ENCODE measurements around the gene RPS6KB2. TPM values are rescaled to one million over a fixed set of nuclear protein-coding genes. Genes with fewer than 3 reads are reported as not detected.

RPS6KB2 gene
- polyA plus RNA-seq, 1 donor from 2014 or later, result 92.8 TPM

- Histone ChIP-seq H2AFZ (ENCODE audit: low read depth, low read length) (no peak overlapping the region), H3K9ac (ENCODE audit: low read length) (no peak overlapping the region)
These were observed 45.8 kb upstream of the RPS6KB2 start for GRCh38 chr11:67382276-67383136.

DNA sequence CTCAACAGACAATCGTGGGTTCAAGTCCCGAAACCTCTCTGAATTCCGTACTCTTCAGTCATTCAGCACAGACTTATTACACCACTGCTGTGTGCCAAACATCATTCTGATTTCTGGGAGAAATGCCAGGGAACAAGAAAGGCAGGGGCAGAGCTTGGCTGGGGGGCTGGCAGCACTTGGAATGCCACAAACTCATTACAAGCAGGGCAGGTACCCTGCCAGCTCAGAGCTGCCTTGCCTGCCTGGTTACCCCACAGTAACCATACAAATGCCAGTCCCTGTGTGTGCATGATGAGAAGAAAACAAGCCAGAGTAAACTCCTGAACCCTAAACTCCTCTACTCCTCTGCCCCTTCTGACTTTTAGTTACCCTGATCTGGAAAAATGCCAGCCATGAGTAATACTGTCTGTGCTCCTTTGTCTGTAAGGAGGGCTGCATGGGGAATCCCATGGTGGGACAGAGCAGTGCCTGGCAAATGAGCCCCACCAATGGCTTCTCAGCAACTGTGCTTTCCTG lies 43.4 kb upstream of the RPS6KB2 start:
- H3K27ac ChIP-seq (ENCODE audit: low read length), result no peak overlapping the region

More at GRCh38 chr11:67382276-67383136, 45.8 kb upstream of the RPS6KB2 start:
- no peak for TF ChIP-seq POLR2AphosphoS5 (IDR thresholded peaks at IDR 0.05)
- peak; percentile 94 for TF ChIP-seq RAD21 (conservative IDR thresholded peaks at IDR 0.05)
- peak; percentile 90 for TF ChIP-seq SMC3 (conservative IDR thresholded peaks at IDR 0.05; ENCODE audit: poor library complexity)
- TF ChIP-seq, protein P1, sequence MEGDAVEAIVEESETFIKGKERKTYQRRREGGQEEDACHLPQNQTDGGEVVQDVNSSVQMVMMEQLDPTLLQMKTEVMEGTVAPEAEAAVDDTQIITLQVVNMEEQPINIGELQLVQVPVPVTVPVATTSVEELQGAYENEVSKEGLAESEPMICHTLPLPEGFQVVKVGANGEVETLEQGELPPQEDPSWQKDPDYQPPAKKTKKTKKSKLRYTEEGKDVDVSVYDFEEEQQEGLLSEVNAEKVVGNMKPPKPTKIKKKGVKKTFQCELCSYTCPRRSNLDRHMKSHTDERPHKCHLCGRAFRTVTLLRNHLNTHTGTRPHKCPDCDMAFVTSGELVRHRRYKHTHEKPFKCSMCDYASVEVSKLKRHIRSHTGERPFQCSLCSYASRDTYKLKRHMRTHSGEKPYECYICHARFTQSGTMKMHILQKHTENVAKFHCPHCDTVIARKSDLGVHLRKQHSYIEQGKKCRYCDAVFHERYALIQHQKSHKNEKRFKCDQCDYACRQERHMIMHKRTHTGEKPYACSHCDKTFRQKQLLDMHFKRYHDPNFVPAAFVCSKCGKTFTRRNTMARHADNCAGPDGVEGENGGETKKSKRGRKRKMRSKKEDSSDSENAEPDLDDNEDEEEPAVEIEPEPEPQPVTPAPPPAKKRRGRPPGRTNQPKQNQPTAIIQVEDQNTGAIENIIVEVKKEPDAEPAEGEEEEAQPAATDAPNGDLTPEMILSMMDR (IDR thresholded peaks at IDR 0.05; ENCODE audit: poor library complexity, severe bottlenecking), result peak; percentile 96
- Histone ChIP-seq H4K20me1 (ENCODE audit: insufficient read depth) (no peaks in the 10 kb centered on the region), H3F3A (ENCODE audit: insufficient read depth, low read length, poor library complexity, severe bottlenecking) (no peaks in the 10 kb centered on the region), H3K79me2 (replicated peaks; ENCODE audit: insufficient read depth, low read length) (no peaks in the 10 kb centered on the region), H3K27me3 (ENCODE audit: insufficient read depth, low read depth, low read length) (no peaks in the 10 kb centered on the region), H3K27ac (ENCODE audit: low read length) (no peak overlapping the region), H3K36me3 (ENCODE audit: insufficient read depth, low read length) (no peaks in the 10 kb centered on the region), H3K9me3 (ENCODE audit: low read length) (no peaks in the 10 kb centered on the region), H3K4me3 (ENCODE audit: low read length) (no peak overlapping the region), H3K9me2 (ENCODE audit: insufficient read depth, low read length) (no peaks in the 10 kb centered on the region), H3K4me2 (ENCODE audit: low read length) (no peak overlapping the region)

More for the DNA sequence above, 43.4 kb upstream of the RPS6KB2 start:
- no peak overlapping the region for H3K9ac ChIP-seq (ENCODE audit: low read length)
- H3K4me2 ChIP-seq (ENCODE audit: low read length), result no peak overlapping the region
- no peak for TF ChIP-seq POLR2AphosphoS5 (IDR thresholded peaks at IDR 0.05)
- no peak for TF ChIP-seq MXI1 (conservative IDR thresholded peaks at IDR 0.05; ENCODE audit: poor library complexity, severe bottlenecking)
- no peak for TF ChIP-seq RAD21 (conservative IDR thresholded peaks at IDR 0.05)
- no peak for TF ChIP-seq EP300 (conservative IDR thresholded peaks at IDR 0.05; ENCODE audit: poor library complexity, severe bottlenecking)
- TF ChIP-seq, protein P1 (IDR thresholded peaks at IDR 0.05; ENCODE audit: poor library complexity, severe bottlenecking), result no peak
- TF ChIP-seq, protein P2, sequence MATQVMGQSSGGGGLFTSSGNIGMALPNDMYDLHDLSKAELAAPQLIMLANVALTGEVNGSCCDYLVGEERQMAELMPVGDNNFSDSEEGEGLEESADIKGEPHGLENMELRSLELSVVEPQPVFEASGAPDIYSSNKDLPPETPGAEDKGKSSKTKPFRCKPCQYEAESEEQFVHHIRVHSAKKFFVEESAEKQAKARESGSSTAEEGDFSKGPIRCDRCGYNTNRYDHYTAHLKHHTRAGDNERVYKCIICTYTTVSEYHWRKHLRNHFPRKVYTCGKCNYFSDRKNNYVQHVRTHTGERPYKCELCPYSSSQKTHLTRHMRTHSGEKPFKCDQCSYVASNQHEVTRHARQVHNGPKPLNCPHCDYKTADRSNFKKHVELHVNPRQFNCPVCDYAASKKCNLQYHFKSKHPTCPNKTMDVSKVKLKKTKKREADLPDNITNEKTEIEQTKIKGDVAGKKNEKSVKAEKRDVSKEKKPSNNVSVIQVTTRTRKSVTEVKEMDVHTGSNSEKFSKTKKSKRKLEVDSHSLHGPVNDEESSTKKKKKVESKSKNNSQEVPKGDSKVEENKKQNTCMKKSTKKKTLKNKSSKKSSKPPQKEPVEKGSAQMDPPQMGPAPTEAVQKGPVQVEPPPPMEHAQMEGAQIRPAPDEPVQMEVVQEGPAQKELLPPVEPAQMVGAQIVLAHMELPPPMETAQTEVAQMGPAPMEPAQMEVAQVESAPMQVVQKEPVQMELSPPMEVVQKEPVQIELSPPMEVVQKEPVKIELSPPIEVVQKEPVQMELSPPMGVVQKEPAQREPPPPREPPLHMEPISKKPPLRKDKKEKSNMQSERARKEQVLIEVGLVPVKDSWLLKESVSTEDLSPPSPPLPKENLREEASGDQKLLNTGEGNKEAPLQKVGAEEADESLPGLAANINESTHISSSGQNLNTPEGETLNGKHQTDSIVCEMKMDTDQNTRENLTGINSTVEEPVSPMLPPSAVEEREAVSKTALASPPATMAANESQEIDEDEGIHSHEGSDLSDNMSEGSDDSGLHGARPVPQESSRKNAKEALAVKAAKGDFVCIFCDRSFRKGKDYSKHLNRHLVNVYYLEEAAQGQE (IDR thresholded peaks at IDR 0.05; ENCODE audit: borderline replicate concordance), result no peak
- TF ChIP-seq SMC3 (conservative IDR thresholded peaks at IDR 0.05; ENCODE audit: poor library complexity), result no peak
- TF ChIP-seq EZH2 (IDR thresholded peaks at IDR 0.05; ENCODE audit: borderline replicate concordance, insufficient read depth, low read length, poor library complexity, severe bottlenecking), result no peak
- no peak for TF ChIP-seq TAF1 (IDR thresholded peaks at IDR 0.05; ENCODE audit: low read depth)
- H3K9me3 ChIP-seq (ENCODE audit: low read length), result no peaks in the 10 kb centered on the region
- H3K79me2 ChIP-seq (replicated peaks; ENCODE audit: insufficient read depth, low read length), result no peaks in the 10 kb centered on the region
- no peaks in the 10 kb centered on the region for H3F3A ChIP-seq (ENCODE audit: insufficient read depth, low read length, poor library complexity, severe bottlenecking)
- no peaks in the 10 kb centered on the region for H3K36me3 ChIP-seq (ENCODE audit: insufficient read depth, low read length)
- no peak overlapping the region for H3K4me3 ChIP-seq (ENCODE audit: low read length)
- H2AFZ ChIP-seq (ENCODE audit: low read depth, low read length), result no peak overlapping the region
- no peaks in the 10 kb centered on the region for H3K27me3 ChIP-seq (ENCODE audit: insufficient read depth, low read depth, low read length)
- H4K20me1 ChIP-seq (ENCODE audit: insufficient read depth), result no peaks in the 10 kb centered on the region
- H3K9me2 ChIP-seq (ENCODE audit: insufficient read depth, low read length), result no peaks in the 10 kb centered on the region
